ENCODE measurements around the gene LPP.

DNA sequence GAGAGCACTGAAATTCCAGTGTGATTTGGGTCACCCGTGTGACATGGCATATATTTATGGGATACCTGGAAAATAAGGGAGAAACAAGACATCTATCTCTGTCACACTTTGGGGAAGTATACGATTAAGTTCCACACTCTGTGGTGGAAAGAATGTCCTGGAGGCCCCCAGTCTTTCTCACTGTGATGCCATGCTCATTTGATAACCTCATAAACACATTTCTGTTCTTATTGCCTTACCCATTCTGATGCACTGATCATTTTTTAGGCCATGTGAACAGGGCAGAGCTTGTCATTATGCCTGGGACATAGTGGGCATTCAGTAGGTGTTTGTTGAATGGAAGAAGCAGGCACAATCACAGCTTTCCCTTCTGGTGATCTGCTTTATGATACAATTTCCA, 668.5 kb downstream of the LPP start:
- no peak for TF ChIP-seq POLR2A (IDR thresholded peaks at IDR 0.05)
- TF ChIP-seq, protein P1, sequence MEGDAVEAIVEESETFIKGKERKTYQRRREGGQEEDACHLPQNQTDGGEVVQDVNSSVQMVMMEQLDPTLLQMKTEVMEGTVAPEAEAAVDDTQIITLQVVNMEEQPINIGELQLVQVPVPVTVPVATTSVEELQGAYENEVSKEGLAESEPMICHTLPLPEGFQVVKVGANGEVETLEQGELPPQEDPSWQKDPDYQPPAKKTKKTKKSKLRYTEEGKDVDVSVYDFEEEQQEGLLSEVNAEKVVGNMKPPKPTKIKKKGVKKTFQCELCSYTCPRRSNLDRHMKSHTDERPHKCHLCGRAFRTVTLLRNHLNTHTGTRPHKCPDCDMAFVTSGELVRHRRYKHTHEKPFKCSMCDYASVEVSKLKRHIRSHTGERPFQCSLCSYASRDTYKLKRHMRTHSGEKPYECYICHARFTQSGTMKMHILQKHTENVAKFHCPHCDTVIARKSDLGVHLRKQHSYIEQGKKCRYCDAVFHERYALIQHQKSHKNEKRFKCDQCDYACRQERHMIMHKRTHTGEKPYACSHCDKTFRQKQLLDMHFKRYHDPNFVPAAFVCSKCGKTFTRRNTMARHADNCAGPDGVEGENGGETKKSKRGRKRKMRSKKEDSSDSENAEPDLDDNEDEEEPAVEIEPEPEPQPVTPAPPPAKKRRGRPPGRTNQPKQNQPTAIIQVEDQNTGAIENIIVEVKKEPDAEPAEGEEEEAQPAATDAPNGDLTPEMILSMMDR (IDR thresholded peaks at IDR 0.05), result no peak

Measured in Peyer's patch (tissue), 4 donors.